ENCODE measurements around the gene ENKUR. TPM values are rescaled to one million over a fixed set of nuclear protein-coding genes. Genes with fewer than 3 reads are reported as not detected.

The ENKUR gene
- total and polyA plus RNA-seq, 7 experiments from 2014 or later = 0.19 TPM; not detected in 6

GRCh38 chr10:24983946-24984345 lies 32.0 kb downstream of the ENKUR start:
- no peaks in the 10 kb centered on the region for H3K36me3 ChIP-seq (ENCODE audit: control insufficient read depth in 2 of 3, insufficient read depth in 3 of 3, low read length in 3 of 3)
- Mint-ChIP-seq H3K27ac (no peak overlapping the region), H3K27me3 (peaks cover 0 to 6% (median 0%) of the 10 kb centered on the region in 5 donors), H3K9me3 (peaks cover 0 to 7% (median 0%) of the 10 kb centered on the region in 11 donors), H3K36me3 (no peaks in the 10 kb centered on the region), H3K4me1 (peaks cover 7 to 16% (median 10%) of the 10 kb centered on the region in 7 donors), H3K4me3 (no peak overlapping the region)
- H3K27ac ChIP-seq (ENCODE audit: low read depth, low read length) = no peak overlapping the region
- no peak for DNase-seq
- intact Hi-C loops (cut with micrococcal nuclease) = no loop called here
- no peaks in the 10 kb centered on the region for H3K27me3 ChIP-seq (ENCODE audit: control insufficient read depth in 2 of 2, insufficient read depth in 2 of 2, low read length in 2 of 2)
- peaks cover 0 to 6% (median 0%) of the 10 kb centered on the region in 3 experiments for H3K9me3 ChIP-seq (ENCODE audit: control insufficient read depth in 2 of 3, low read length in 3 of 3)
- H3K4me1 ChIP-seq (ENCODE audit: control insufficient read depth in 2 of 2, insufficient read depth in 2 of 2, low read length in 2 of 2) = peaks cover 0 to 7% of the 10 kb centered on the region in 2 donors
- ChIA-PET CTCF (interaction anchor here (0.7 to 1.5 kb wide), 2 partner anchors 261 to 341 kb away, joined by 3 to 6 read pairs; no protein-coding TSS in a partner anchor), POLR2A (no interaction called here)
- H3K4me3 ChIP-seq (ENCODE audit: low read length) = no peak overlapping the region
- ATAC-seq = no peak

- ChIA-PET POLR2A (no interaction called here), CTCF (interaction anchor here (0.6 kb wide), 2 partner anchors 73 to 789 kb away, joined by 3 to 7 read pairs; no protein-coding TSS in a partner anchor)
These were observed 32.8 kb downstream of the ENKUR start for GRCh38 chr10:24983130-24983529.

GRCh38 chr10:24982319-24983112 lies 33.4 kb downstream of the ENKUR start:
- ChIA-PET CTCF (interaction anchor here (0.6 kb wide), 1 partner anchor 788 kb away, joined by 7 read pairs; no protein-coding TSS in a partner anchor), POLR2A (interaction anchor here (0.7 kb wide), 1 partner anchor 9 kb away, joined by 3 read pairs; no protein-coding TSS in a partner anchor)
- Histone ChIP-seq H3K27ac (ENCODE audit: low read depth, low read length) (no peak overlapping the region), H3K36me3 (ENCODE audit: control insufficient read depth in 2 of 3, insufficient read depth in 3 of 3, low read length in 3 of 3) (no peaks in the 10 kb centered on the region), H3K9me3 (ENCODE audit: control insufficient read depth in 2 of 3, low read length in 3 of 3) (peaks cover 0 to 6% (median 0%) of the 10 kb centered on the region in 3 experiments), H3K27me3 (ENCODE audit: control insufficient read depth in 2 of 2, insufficient read depth in 2 of 2, low read length in 2 of 2) (no peaks in the 10 kb centered on the region), H3K4me3 (ENCODE audit: low read length) (no peak overlapping the region), H3K4me1 (ENCODE audit: control insufficient read depth in 2 of 2, insufficient read depth in 2 of 2, low read length in 2 of 2) (peaks cover 0 to 7% of the 10 kb centered on the region in 2 donors)
- Mint-ChIP-seq H3K9me3 (peaks cover 0 to 7% (median 0%) of the 10 kb centered on the region in 11 donors), H3K36me3 (no peaks in the 10 kb centered on the region), H3K4me3 (peak overlapping the region in 1 of 10 donors; percentile 3), H3K27ac (no peak overlapping the region), H3K4me1 (peaks cover 7 to 16% (median 10%) of the 10 kb centered on the region in 7 donors), H3K27me3 (peaks cover 0 to 9% (median 0%) of the 10 kb centered on the region in 5 donors)
- ATAC-seq (no peak), DNase-seq (no peak)
- intact Hi-C loops (cut with micrococcal nuclease) = no loop called here

More at GRCh38 chr10:24983130-24983529, 32.8 kb downstream of the ENKUR start:
- ATAC-seq (no peak), DNase-seq (no peak)
- H3K4me1 ChIP-seq (ENCODE audit: control insufficient read depth in 2 of 2, insufficient read depth in 2 of 2, low read length in 2 of 2) = peaks cover 0 to 7% of the 10 kb centered on the region in 2 donors
- H3K4me3 ChIP-seq (ENCODE audit: low read length) = no peak overlapping the region
- Mint-ChIP-seq H3K27me3 (peaks cover 0 to 7% (median 0%) of the 10 kb centered on the region in 5 donors), H3K4me1 (peaks cover 7 to 16% (median 10%) of the 10 kb centered on the region in 7 donors), H3K9me3 (peaks cover 0 to 7% (median 0%) of the 10 kb centered on the region in 11 donors), H3K27ac (no peak overlapping the region), H3K36me3 (no peaks in the 10 kb centered on the region), H3K4me3 (no peak overlapping the region)
- H3K27ac ChIP-seq (ENCODE audit: low read depth, low read length) = no peak overlapping the region
- H3K36me3 ChIP-seq (ENCODE audit: control insufficient read depth in 2 of 3, insufficient read depth in 3 of 3, low read length in 3 of 3) = no peaks in the 10 kb centered on the region
- intact Hi-C loops (cut with micrococcal nuclease) = no loop called here
- H3K9me3 ChIP-seq (ENCODE audit: control insufficient read depth in 2 of 3, low read length in 3 of 3) = peaks cover 0 to 6% (median 0%) of the 10 kb centered on the region in 3 experiments
- H3K27me3 ChIP-seq (ENCODE audit: control insufficient read depth in 2 of 2, insufficient read depth in 2 of 2, low read length in 2 of 2) = no peaks in the 10 kb centered on the region

- DNase-seq = no peak
- no peak overlapping the region for H3K4me3 Mint-ChIP-seq
- H3K27me3 Mint-ChIP-seq = peaks cover 0 to 9% (median 0%) of the 10 kb centered on the region in 5 donors
- H3K27ac ChIP-seq (ENCODE audit: low read depth, low read length) = no peak overlapping the region
- no peaks in the 10 kb centered on the region for H3K36me3 Mint-ChIP-seq
- no peak for ATAC-seq
- H3K9me3 ChIP-seq (ENCODE audit: control insufficient read depth in 2 of 3, low read length in 3 of 3) = peaks cover 0 to 6% (median 0%) of the 10 kb centered on the region in 3 experiments
- no peak overlapping the region for H3K27ac Mint-ChIP-seq
- peaks cover 0 to 7% (median 0%) of the 10 kb centered on the region in 11 donors for H3K9me3 Mint-ChIP-seq
- ChIA-PET POLR2A (no interaction called here), CTCF (interaction anchor here (0.6 to 1.5 kb wide), 2 partner anchors 9 to 14 kb away, joined by 3 to 5 read pairs; no protein-coding TSS in a partner anchor)
- H3K4me1 Mint-ChIP-seq = peaks cover 7 to 16% (median 10%) of the 10 kb centered on the region in 7 donors
- H3K4me3 ChIP-seq (ENCODE audit: low read length) = no peak overlapping the region
- intact Hi-C loops (cut with micrococcal nuclease) = no loop called here
- no peaks in the 10 kb centered on the region for H3K27me3 ChIP-seq (ENCODE audit: control insufficient read depth in 2 of 2, insufficient read depth in 2 of 2, low read length in 2 of 2)
- peaks cover 0 to 7% of the 10 kb centered on the region in 2 donors for H3K4me1 ChIP-seq (ENCODE audit: control insufficient read depth in 2 of 2, insufficient read depth in 2 of 2, low read length in 2 of 2)
- H3K36me3 ChIP-seq (ENCODE audit: control insufficient read depth in 2 of 3, insufficient read depth in 3 of 3, low read length in 3 of 3) = no peaks in the 10 kb centered on the region
These were observed 34.7 kb downstream of the ENKUR start for GRCh38 chr10:24981161-24981710.

- H3K27me3 ChIP-seq (ENCODE audit: control insufficient read depth in 2 of 2, insufficient read depth in 2 of 2, low read length in 2 of 2) = no peaks in the 10 kb centered on the region
- Mint-ChIP-seq H3K4me1 (peaks cover 7 to 16% (median 10%) of the 10 kb centered on the region in 7 donors), H3K36me3 (no peaks in the 10 kb centered on the region), H3K9me3 (peaks cover 0 to 7% (median 0%) of the 10 kb centered on the region in 11 donors), H3K27me3 (peaks cover 0 to 9% (median 0%) of the 10 kb centered on the region in 5 donors), H3K4me3 (no peak overlapping the region), H3K27ac (no peak overlapping the region)
- DNase-seq (no peak), ATAC-seq (no peak)
- H3K4me3 ChIP-seq (ENCODE audit: low read length) = no peak overlapping the region
- ChIA-PET CTCF (no interaction called here), POLR2A (no interaction called here)
- H3K4me1 ChIP-seq (ENCODE audit: control insufficient read depth in 2 of 2, insufficient read depth in 2 of 2, low read length in 2 of 2) = peaks cover 0 to 7% of the 10 kb centered on the region in 2 donors
- H3K9me3 ChIP-seq (ENCODE audit: control insufficient read depth in 2 of 3, low read length in 3 of 3) = peaks cover 0 to 6% (median 0%) of the 10 kb centered on the region in 3 experiments
- no peaks in the 10 kb centered on the region for H3K36me3 ChIP-seq (ENCODE audit: control insufficient read depth in 2 of 3, insufficient read depth in 3 of 3, low read length in 3 of 3)
- no peak overlapping the region for H3K27ac ChIP-seq (ENCODE audit: low read depth, low read length)
- intact Hi-C loops (cut with micrococcal nuclease) = no loop called here
These were observed 36.3 kb downstream of the ENKUR start for GRCh38 chr10:24979685-24980084.

GRCh38 chr10:24974976-24975375 lies 41.0 kb downstream of the ENKUR start:
- no peak for ATAC-seq
- peaks cover 0 to 9% (median 0%) of the 10 kb centered on the region in 5 donors for H3K27me3 Mint-ChIP-seq

More at GRCh38 chr10:24974976-24975375, 41.0 kb downstream of the ENKUR start:
- H3K4me1 Mint-ChIP-seq = peaks cover 0 to 2% (median 0%) of the 10 kb centered on the region in 7 donors
- no peak overlapping the region for H3K27ac Mint-ChIP-seq
- Histone ChIP-seq H3K36me3 (ENCODE audit: control insufficient read depth in 2 of 3, insufficient read depth in 3 of 3, low read length in 3 of 3) (no peaks in the 10 kb centered on the region), H3K4me3 (ENCODE audit: low read length) (no peak overlapping the region), H3K9me3 (ENCODE audit: control insufficient read depth in 2 of 3, low read length in 3 of 3) (no peaks in the 10 kb centered on the region), H3K27me3 (ENCODE audit: control insufficient read depth in 2 of 2, insufficient read depth in 2 of 2, low read length in 2 of 2) (no peaks in the 10 kb centered on the region), H3K4me1 (ENCODE audit: control insufficient read depth in 2 of 2, insufficient read depth in 2 of 2, low read length in 2 of 2) (no peaks in the 10 kb centered on the region), H3K27ac (ENCODE audit: low read depth, low read length) (no peak overlapping the region)
- no peak overlapping the region for H3K4me3 Mint-ChIP-seq
- ChIA-PET CTCF (no interaction called here), POLR2A (no interaction called here)
- DNase-seq = no peak
- no peaks in the 10 kb centered on the region for H3K36me3 Mint-ChIP-seq
- intact Hi-C loops (cut with micrococcal nuclease) = no loop called here
- H3K9me3 Mint-ChIP-seq = peaks cover 0 to 5% (median 0%) of the 10 kb centered on the region in 11 donors

Data from naive thymus-derived CD4-positive, alpha-beta T cell (primary cell).